ENCODE measurements around the gene TNN.

DNA sequence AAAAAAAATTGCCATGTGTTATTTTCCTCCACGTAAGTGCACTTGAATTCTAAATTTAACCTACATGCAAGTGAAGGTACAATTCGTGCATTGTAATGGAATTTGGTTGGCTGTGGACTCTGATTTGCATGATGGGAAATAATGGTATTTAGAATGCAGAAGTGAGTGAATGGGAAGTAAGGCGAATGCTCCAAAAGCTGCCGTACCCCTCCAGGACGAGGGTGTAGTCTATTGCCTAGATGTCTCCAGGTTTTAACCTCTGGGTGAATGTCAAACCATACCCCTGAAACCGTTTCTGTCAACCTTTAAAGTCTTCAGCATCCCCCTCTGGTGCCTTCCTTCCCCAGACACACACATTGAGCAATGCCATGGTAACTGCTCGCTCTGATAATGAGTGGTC lies 80.4 kb downstream of the TNN start:
- TF ChIP-seq, protein P1, sequence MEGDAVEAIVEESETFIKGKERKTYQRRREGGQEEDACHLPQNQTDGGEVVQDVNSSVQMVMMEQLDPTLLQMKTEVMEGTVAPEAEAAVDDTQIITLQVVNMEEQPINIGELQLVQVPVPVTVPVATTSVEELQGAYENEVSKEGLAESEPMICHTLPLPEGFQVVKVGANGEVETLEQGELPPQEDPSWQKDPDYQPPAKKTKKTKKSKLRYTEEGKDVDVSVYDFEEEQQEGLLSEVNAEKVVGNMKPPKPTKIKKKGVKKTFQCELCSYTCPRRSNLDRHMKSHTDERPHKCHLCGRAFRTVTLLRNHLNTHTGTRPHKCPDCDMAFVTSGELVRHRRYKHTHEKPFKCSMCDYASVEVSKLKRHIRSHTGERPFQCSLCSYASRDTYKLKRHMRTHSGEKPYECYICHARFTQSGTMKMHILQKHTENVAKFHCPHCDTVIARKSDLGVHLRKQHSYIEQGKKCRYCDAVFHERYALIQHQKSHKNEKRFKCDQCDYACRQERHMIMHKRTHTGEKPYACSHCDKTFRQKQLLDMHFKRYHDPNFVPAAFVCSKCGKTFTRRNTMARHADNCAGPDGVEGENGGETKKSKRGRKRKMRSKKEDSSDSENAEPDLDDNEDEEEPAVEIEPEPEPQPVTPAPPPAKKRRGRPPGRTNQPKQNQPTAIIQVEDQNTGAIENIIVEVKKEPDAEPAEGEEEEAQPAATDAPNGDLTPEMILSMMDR (IDR thresholded peaks at IDR 0.05): no peak
- TF ChIP-seq POLR2A (IDR thresholded peaks at IDR 0.05): no peak
